ENCODE data around the gene BHLHE23.

BHLHE23 gene

GRCh38 chr20:63017826-63018411, 11.2 kb upstream of the BHLHE23 start:
- DNase-seq (ENCODE audit: extremely low read depth, low read depth), result no peak
- TF ChIP-seq, protein P1, sequence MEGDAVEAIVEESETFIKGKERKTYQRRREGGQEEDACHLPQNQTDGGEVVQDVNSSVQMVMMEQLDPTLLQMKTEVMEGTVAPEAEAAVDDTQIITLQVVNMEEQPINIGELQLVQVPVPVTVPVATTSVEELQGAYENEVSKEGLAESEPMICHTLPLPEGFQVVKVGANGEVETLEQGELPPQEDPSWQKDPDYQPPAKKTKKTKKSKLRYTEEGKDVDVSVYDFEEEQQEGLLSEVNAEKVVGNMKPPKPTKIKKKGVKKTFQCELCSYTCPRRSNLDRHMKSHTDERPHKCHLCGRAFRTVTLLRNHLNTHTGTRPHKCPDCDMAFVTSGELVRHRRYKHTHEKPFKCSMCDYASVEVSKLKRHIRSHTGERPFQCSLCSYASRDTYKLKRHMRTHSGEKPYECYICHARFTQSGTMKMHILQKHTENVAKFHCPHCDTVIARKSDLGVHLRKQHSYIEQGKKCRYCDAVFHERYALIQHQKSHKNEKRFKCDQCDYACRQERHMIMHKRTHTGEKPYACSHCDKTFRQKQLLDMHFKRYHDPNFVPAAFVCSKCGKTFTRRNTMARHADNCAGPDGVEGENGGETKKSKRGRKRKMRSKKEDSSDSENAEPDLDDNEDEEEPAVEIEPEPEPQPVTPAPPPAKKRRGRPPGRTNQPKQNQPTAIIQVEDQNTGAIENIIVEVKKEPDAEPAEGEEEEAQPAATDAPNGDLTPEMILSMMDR (IDR thresholded peaks at IDR 0.05; ENCODE audit: low read depth, low read length, missing control alignments), result no peak
- H3K4me3 ChIP-seq (replicated peaks; ENCODE audit: low read depth, low read length), result no peak overlapping the region

- no peak overlapping the region for H3K4me3 ChIP-seq (replicated peaks; ENCODE audit: low read depth, low read length)
- no peak for DNase-seq (ENCODE audit: extremely low read depth, low read depth)
- TF ChIP-seq, protein P1 (IDR thresholded peaks at IDR 0.05; ENCODE audit: low read depth, low read length, missing control alignments), result no peak
Observed at GRCh38 chr20:63017076-63017825, 10.5 kb upstream of the BHLHE23 start.

GRCh38 chr20:63016514-63017075, 9.8 kb upstream of the BHLHE23 start:
- TF ChIP-seq, protein P1 (IDR thresholded peaks at IDR 0.05; ENCODE audit: low read depth, low read length, missing control alignments), result no peak
- no peak for DNase-seq (ENCODE audit: extremely low read depth, low read depth)
- H3K4me3 ChIP-seq (replicated peaks; ENCODE audit: low read depth, low read length), result no peak overlapping the region

DNA sequence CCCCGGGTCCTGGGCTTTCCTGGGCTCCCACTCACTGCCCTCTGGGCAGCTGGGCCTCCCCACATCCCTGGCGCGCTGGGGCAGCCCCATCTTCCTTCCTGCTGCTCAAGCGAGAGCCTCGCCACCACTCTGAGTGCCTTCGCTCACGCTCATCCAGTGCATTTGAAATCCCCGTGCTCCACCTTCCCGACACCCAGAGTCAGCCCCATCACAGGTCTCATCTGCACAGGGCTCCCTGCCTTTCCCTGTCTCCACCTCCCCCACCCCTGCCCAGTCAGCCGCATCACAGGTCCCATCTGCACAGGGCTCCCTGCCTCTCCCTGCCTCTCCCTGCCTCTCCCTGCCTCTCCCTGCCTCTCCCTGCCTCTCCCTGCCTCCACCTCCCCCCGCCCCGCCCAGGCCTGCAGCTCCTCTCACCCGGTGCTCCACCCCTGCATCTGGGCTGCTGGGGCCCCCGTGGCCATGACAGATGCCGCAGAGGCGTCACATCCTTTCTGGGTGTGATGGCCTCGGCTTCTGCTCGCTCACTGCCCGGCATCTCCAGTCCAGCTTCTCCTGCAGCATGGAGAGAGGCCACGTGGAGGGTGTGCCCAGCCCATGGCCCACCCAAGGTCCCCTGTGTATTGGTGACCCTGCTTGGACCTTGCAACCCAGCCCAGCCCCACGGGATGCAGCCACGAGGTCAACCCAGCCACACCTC, 9.0 kb upstream of the BHLHE23 start:
- no peak overlapping the region for H3K4me3 ChIP-seq (replicated peaks; ENCODE audit: low read depth, low read length)
- DNase-seq (ENCODE audit: extremely low read depth, low read depth), result no peak
- TF ChIP-seq, protein P1 (IDR thresholded peaks at IDR 0.05; ENCODE audit: low read depth, low read length, missing control alignments), result no peak

DNA sequence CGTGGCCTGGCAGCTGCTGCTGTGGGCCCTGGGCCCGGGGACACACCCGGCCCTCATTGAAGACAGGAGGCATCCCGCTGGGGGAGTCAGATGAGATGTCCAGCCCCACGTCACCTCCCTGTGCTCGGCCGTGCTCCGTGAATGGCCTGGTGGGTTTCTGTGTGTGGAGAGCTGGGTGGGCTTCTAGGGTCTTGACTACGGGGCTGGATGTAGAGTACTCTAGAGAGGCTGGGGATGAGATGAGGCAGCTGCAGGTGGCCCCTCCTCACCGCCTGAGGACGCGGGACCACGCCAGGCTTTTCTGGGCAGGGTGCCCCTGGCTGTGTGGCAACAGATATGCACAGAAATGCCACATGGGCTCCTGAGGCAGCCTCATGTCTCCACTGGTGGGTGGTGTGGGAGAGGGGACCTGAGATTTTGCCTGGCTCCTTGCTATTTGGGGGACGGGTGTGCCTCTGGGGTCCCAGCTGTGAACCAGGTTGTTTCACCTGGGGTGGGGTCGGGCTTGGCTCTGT, 8.4 kb upstream of the BHLHE23 start:
- DNase-seq (ENCODE audit: extremely low read depth, low read depth), result no peak
- TF ChIP-seq, protein P1 (IDR thresholded peaks at IDR 0.05; ENCODE audit: low read depth, low read length, missing control alignments), result no peak
- no peak overlapping the region for H3K4me3 ChIP-seq (replicated peaks; ENCODE audit: low read depth, low read length)

GRCh38 chr20:63014710-63015109, 7.9 kb upstream of the BHLHE23 start:
- H3K4me3 ChIP-seq (replicated peaks; ENCODE audit: low read depth, low read length), result no peak overlapping the region
- TF ChIP-seq, protein P1 (IDR thresholded peaks at IDR 0.05; ENCODE audit: low read depth, low read length, missing control alignments), result no peak
- DNase-seq (ENCODE audit: extremely low read depth, low read depth), result no peak

All from HFF-Myc (cell line).